GM12875 (cell line): ENCODE data around the gene ETHE1.
"Not testable (repeated sequence)": the region's sequence is repeated elsewhere in the genome, so short reads cannot be mapped to it uniquely, and the experiment has no call there.

ENCODE experiments used
- H3K4me3 ChIP-seq: one replicate; pipeline ENCODE4 v1.5.1; 2011; ENCODE audit warnings: low read depth, low read length, control low read depth
- TF ChIP-seq, protein P1 (sequence below): IDR thresholded peaks from 2 replicates; pipeline ENCODE4 v1.5.1; 2011; ENCODE audit warnings: low read depth, mild to moderate bottlenecking, control low read depth, inconsistent platforms, low read length, moderate library complexity, borderline replicate concordance; ENCODE audit not compliant: insufficient read depth

The ETHE1 gene

DNA sequence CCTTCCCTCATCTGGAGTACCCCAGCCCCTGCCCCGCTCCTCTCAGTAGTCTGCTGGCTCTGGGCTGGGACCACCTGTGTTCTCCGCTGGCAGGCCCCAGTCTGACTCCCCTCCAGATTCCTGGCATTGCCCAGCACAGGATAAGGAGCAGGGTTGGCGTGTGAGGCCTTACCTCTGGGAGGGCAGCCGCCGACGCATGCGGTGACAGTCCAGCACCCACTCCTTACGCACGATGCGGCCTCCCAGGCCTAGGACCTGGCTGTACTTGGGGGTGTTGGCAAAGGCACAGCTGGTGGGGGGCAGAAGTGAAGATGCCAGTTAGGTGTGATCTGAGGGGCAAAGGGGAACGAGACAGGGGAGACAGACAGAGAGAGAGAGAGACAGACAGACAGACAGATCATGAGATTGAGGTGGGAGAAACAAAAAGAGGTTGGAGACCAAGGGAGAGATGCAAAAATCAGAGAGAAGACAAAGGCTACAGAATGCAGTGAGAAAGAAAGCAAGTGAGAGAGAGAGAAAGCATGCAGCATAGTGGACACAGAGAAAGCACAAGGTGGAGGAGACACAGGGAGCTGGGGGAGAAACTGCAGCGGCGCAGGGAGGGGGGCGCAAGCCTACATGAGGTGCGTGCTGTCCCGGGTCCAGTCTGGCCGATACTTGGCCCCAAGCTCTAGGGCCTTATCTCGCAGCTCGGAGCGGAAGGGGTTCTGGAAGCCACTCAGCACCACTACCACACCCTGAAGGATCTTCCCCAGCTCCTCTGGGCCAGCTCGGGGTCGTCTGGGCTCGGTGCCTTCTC lies 24.6 kb upstream of the ETHE1 start:
- H3K4me3 ChIP-seq = no peak overlapping the region
- TF ChIP-seq, protein P1, sequence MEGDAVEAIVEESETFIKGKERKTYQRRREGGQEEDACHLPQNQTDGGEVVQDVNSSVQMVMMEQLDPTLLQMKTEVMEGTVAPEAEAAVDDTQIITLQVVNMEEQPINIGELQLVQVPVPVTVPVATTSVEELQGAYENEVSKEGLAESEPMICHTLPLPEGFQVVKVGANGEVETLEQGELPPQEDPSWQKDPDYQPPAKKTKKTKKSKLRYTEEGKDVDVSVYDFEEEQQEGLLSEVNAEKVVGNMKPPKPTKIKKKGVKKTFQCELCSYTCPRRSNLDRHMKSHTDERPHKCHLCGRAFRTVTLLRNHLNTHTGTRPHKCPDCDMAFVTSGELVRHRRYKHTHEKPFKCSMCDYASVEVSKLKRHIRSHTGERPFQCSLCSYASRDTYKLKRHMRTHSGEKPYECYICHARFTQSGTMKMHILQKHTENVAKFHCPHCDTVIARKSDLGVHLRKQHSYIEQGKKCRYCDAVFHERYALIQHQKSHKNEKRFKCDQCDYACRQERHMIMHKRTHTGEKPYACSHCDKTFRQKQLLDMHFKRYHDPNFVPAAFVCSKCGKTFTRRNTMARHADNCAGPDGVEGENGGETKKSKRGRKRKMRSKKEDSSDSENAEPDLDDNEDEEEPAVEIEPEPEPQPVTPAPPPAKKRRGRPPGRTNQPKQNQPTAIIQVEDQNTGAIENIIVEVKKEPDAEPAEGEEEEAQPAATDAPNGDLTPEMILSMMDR = no peak

DNA sequence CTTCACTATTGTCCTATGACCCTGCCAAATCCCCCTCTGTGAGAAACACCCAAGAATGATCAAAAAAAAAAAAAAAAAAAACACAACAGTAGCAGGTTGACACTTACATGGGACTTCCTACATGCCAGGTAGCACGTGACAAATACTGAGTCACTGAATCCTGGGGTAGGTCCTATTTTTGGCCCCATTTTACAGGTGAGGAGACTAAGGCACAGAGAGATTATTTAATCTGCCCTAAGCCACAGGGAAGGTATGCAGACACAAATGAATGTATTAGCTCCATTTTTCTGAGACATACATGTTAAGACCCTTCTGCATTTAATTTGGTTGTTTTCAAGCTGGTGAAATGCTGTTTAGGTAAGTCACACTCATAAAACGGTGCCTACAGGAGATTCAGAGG lies 21.7 kb upstream of the ETHE1 start:
- H3K4me3 ChIP-seq = no peak overlapping the region
- TF ChIP-seq, protein P1 = no peak

DNA sequence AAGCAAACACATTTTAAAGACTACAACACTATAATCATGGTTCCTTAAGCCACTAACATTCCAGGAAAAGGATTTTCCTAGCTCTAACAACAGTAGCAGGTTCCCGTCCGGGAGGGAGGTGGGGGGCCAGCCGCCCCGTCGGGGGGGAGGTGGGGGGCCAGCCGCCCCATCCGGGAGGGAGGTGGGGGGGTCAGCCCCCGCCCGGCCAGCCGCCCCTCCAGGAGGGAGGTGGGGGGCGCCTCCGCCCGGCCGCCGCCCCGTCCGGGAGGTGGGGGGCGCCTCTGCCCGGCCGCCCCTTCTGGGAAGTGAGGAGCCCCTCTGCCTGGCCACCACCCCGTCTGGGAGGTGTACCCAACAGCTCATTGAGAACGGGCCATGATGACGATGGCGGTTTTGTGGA lies 20.9 kb upstream of the ETHE1 start:
- H3K4me3 ChIP-seq = not testable (repeated sequence)

DNA sequence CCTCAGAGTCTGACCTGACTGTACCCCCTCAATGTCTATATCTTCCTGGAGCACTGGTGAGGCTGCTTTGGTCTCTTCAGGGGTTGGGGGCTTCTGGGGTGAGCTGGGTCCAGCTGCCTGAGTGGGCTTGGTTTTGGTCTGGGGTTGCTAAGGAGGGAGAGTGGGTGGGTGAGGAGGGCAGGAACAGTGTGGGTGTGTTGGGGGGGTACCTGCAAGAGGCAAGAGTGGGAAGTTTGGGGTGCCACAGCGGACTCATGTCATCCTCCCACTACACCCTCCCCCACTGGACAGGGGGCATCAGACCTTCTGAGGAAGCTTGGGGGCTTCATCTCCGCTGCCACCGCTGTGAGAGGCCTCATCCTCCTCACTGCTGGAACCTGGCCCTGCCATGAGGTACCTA lies 19.6 kb upstream of the ETHE1 start:
- TF ChIP-seq, protein P1 = no peak
- H3K4me3 ChIP-seq = no peak overlapping the region

DNA sequence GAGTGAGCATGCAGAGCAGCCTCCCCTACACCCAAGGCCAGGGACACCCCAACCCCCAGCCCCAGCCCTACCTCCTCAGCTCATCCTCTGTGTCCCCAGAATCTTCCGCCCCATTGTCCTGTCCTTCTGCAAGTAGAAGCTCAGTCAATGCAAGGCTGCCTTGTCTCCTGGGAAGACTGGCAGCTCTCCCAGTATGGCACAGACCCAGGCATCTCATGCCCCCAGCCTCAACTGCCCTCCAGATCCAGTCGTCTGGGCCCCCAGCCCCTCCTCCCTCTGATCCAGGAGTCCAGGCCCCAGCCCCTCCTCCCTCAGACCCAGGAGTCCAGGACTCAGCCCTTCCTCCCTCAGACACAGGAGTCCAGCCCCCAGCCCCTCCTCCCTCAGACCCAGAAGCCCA lies 19.0 kb upstream of the ETHE1 start:
- no peak overlapping the region for H3K4me3 ChIP-seq

DNA sequence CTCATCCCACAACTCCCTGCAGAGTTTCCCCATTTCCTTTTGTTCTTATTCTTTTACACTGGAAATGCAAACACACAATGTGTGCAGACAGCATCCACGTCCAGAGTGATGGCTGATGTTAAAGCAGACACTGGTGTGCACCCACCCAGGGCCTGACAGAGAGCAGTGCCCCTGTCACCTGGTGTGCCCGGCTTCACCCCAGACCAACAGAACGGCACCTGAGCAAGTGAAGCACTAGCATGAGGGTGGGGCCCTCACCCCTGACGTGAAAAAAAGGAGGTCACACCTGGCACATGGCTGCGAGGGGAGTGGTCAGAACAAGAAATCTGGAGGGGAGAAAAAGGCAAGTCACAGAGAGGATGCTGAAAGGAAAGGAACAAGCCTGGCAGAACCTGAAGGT lies 18.3 kb upstream of the ETHE1 start:
- no peak overlapping the region for H3K4me3 ChIP-seq
- TF ChIP-seq, protein P1 = no peak

More for the DNA sequence above, 19.0 kb upstream of the ETHE1 start:
- TF ChIP-seq, protein P1 = no peak

DNA sequence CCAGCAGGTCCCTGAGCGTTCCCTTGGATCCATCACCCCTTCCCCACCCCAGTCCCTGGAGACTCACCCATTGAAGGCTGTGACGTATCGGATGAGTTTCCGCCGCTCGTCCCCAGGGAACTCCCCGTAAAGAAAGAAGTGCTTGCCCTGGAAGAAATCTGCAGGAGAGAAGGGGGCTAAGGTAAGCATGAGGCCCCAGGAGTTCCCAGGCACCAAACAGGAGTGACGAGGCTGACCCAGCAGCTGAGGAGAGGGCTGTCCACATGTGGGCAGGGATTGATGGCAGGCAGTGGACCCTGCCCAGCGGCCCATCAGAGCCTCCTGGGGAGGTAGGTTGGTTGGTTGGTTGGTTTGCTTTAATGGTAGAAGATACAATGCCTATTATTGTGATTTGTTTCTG lies 17.1 kb upstream of the ETHE1 start:
- TF ChIP-seq, protein P1 = no peak
- H3K4me3 ChIP-seq = no peak overlapping the region
